Fibroblast of the aortic adventitia (primary cell): Measurements from ENCODE around the gene REN. TPM values are rescaled to one million over a fixed set of nuclear protein-coding genes. Genes with fewer than 3 reads are reported as not detected.

Experiments
- DNase-seq: peaks from one replicate; pipeline ENCODE4 v3.0.0-alpha.2; 2010; ENCODE audit warnings: low read depth
- H3K4me3 ChIP-seq: 2 replicates; pipeline ENCODE4 v1.5.1; 2011; ENCODE audit warnings: low read depth, mild to moderate bottlenecking, control low read depth, low read length, moderate library complexity
- total RNA-seq: library from RNA; depleted of rRNA; stranded (reverse); fragments of >200 nt; gene quantifications from 2 replicates; pipeline ENCODE4 v1.2.3, GENCODE V29; 2012; ENCODE audit warnings: low replicate concordance
- TF ChIP-seq, protein P1 (sequence below): IDR thresholded peaks from 2 replicates; pipeline ENCODE4 v1.5.1; 2011; ENCODE audit warnings: mild to moderate bottlenecking, low read length, control low read depth, inconsistent platforms; ENCODE audit not compliant: insufficient read depth

REN gene
- total RNA-seq, 1 donor, result not detected

DNA sequence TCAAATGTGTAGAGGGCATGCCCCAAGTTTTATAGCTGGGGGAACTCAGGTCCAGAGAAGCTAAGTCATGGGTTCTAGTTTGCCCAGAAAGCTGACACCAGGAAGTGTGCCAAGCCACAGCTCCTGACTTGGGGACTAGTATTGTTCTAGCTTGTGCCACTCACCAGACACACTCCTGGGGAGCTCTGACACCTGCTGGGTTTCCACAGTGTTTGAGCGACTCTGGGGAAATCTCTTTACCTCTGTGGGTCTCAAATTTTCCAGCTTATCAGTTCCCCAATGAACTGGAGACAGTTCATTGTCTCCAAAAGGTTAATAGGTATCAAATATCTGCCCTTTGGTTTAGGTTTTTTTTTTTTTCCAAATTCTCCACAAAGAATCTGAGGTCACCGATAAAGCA, 25.9 kb upstream of the REN start:
- H3K4me3 ChIP-seq, result no peak overlapping the region
- TF ChIP-seq, protein P1, sequence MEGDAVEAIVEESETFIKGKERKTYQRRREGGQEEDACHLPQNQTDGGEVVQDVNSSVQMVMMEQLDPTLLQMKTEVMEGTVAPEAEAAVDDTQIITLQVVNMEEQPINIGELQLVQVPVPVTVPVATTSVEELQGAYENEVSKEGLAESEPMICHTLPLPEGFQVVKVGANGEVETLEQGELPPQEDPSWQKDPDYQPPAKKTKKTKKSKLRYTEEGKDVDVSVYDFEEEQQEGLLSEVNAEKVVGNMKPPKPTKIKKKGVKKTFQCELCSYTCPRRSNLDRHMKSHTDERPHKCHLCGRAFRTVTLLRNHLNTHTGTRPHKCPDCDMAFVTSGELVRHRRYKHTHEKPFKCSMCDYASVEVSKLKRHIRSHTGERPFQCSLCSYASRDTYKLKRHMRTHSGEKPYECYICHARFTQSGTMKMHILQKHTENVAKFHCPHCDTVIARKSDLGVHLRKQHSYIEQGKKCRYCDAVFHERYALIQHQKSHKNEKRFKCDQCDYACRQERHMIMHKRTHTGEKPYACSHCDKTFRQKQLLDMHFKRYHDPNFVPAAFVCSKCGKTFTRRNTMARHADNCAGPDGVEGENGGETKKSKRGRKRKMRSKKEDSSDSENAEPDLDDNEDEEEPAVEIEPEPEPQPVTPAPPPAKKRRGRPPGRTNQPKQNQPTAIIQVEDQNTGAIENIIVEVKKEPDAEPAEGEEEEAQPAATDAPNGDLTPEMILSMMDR, result no peak
- DNase-seq, result no peak

DNA sequence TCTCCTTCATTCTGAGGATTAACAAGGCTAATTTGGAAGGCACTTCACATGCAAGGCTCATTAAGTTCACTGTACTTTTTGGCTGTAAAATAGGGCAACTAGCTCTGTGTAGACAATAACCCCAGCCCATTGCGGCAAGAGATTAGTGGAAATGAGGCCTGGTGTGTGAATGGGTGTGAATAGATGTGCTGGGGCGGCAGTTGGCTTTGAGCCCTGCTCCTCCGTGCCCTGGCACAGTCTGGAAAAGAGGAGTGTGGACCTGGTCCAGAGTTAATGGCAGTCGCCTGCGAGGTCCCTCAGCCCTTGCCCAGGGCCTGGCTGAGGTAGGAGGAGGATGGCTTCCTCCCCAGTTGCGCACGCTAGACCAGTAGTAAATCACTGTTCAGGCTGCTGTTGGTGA, 25.3 kb upstream of the REN start:
- DNase-seq, result no peak
- no peak overlapping the region for H3K4me3 ChIP-seq
- TF ChIP-seq, protein P1, result no peak

DNA sequence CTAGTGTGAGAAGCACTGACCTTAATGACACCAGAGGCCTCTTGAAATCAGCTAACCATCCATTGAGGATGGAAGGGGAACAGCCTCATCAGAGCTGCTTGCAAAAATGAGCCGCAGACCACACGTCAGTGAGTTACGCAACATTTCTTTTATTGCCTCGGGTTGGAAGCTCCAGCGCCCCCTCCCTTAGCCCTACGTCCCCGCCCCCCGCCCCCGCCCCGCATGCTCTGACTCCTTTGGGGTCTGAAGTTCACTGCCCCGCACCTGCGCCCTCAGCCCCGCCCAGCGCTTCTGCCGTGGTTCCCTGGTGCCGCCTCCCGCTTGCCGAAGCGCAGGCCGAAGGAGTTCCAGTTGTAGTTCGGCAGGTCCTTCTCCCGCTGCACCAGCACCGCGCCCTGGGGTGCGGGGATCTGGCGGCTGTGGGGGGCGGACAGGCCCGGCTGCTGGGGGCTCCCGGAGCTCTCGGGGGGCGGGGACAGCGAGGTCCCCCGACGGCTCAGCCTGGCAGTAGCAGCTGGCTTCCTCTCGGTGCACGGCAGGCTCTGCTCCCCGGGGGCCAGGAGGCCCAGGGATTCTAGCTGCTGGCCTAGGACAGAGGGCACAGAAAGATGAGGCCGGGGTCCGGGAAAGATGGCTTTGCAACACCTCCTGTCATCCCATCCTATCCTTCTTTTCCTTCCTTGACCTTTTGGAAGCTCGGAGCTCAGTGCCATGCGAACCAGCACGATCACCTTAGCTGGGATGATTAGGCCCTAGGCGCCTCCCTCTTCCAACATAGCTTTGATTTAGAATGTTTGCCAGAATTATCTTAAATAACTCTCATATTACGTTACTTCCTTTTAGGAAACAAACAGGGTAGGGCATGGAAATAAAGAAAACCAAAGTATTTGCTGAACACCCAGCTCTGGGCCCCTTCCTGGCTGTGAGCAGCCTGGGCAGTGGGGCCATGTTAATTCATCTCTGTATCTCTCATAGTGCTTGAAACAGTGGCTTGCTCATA, 24.4 kb upstream of the REN start:
- DNase-seq, result peak; percentile 56
- H3K4me3 ChIP-seq, result no peak overlapping the region
- TF ChIP-seq, protein P1, result no peak

DNA sequence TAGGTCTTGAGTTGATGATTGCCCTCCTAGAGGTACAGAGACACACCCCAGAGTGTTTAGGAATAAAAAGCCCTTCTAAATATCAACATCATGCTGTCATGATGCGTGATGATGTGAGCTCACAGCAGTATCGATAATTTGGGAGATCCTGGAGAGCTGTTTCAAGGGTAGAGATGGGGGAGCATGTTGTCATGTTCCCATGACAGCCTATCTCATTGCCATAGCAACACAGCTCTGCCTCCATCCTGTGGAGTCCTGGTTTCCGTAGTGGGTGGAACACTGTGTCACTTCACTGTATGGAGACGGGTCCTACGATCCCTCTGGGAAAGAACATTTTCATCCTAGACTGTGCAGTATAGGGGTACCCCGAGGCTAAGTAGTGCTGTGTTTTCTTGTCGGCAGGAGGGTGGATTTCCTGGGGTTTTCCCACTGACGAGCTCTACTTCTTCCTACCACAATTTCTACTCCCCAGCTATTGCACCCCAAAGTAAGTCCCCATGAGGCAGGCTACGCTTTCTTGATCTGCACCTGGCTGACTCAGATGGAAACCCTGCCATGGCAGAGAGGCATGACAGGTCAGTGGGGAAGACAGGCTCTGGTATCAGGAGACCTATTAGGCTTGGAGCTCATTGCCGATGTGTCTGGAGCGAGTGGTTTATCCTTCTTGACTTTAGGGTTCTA, 23.0 kb upstream of the REN start:
- no peak overlapping the region for H3K4me3 ChIP-seq
- DNase-seq, result no peak
- TF ChIP-seq, protein P1, result no peak

DNA sequence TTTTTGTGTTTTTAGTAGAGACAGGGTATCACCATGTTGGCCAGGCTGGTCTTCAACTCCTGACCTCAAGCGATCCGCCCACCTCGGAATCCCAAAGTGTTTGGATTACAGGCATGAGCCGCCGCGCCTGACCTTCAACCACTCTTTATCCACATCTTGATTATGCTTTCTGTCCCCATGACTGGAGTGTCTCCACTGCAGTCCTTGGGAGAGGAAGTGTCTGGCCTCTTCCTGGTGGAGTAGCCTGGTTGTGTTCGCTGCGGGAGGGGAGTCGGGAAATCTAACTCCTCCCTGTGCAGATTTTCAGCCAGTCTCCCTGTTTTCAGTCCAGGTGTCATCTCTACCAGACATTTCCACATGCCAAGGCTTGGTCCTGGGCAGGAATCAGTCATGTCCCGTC, 20.5 kb upstream of the REN start:
- no peak for DNase-seq
- TF ChIP-seq, protein P1, result no peak
- no peak overlapping the region for H3K4me3 ChIP-seq

DNA sequence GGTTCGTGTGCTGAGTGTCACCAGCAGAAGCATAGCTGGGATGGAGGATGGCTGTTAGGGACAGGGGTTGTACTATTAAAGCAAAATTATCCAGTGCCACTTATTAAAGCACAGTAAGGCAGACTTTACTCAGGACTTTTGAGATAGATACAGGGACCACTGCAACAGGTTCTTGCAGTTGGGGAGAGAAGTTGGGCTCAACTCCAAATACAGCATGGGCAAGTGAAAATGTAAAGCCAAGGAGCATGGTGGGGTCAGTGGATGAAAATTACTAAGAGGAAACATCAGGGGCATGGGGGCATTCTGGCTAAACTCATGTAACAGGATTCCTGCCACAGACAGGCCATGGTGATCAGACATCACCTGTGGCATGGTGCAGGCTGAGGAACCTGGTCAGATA, 15.0 kb upstream of the REN start:
- no peak for DNase-seq
- H3K4me3 ChIP-seq, result no peak overlapping the region
- TF ChIP-seq, protein P1, result no peak
